Ovary (tissue), 3 donors: ENCODE data around the gene PAFAH1B2.

Experiments
- CTCF ChIP-seq, 3 donors: fragments of 450-650 bp in 2 of 3; fragments of 200-600 bp in 1 of 3; IDR thresholded peaks; one replicate each; pipeline versions ENCODE4 v1.5.1 to v1.8.0; 2016 to 2022; ENCODE audit warnings: antibody characterized with exemption in 3 of 3, mild to moderate bottlenecking in 1 of 3
- EP300 ChIP-seq: sonication (generic); formaldehyde crosslinking; IDR thresholded peaks from one replicate; pipeline ENCODE4 v1.6.1; 2017; ENCODE audit warnings: antibody characterized with exemption
- POLR2A ChIP-seq: fragments of 450-650 bp; IDR thresholded peaks from one replicate; pipeline ENCODE4 v1.6.1; 2017; ENCODE audit warnings: antibody characterized with exemption, mild to moderate bottlenecking, moderate library complexity
- donor health status: DM: no; HTN: no; CAD: no.

- TF ChIP-seq CTCF (IDR thresholded peaks at IDR 0.05): no peak
- no peak for TF ChIP-seq POLR2A
- no peak for TF ChIP-seq EP300
Observed at GRCh38 chr11:117177534-117178209, 33.6 kb downstream of the PAFAH1B2 start.
